ENCODE measurements around the gene LST1.

Gene LST1

GRCh38 chr6:31559958-31560696, 25.9 kb upstream of the LST1 start:
- 0 out of 2 replicates have a peak, but pooled peaks cover 11% of the 10 kb centered on the region for H3K27me3 ChIP-seq (replicated peaks; ENCODE audit: insufficient read depth, low read length)
- no peak overlapping the region for H2AFZ ChIP-seq (ENCODE audit: low read length)
- DNase-seq, result peak; percentile 74
- H3F3A ChIP-seq (ENCODE audit: insufficient read depth, low read length), result peaks cover 15% of the 10 kb centered on the region
- H3K4me2 ChIP-seq (ENCODE audit: low read depth, low read length), result peak overlapping the region; percentile 67
- 0 out of 2 replicates have a peak overlapping the region, but pooled peaks have one; percentile 6 for H3K4me3 ChIP-seq (ENCODE audit: low read length)
- H3K27ac ChIP-seq (ENCODE audit: low read length), result peak overlapping the region; percentile 7; the same call in 1 of the 2 replicates
- peaks cover 10% of the 10 kb centered on the region; the same call in 1 of the 2 replicates for H4K20me1 ChIP-seq (ENCODE audit: insufficient read depth, low read length)
- no peaks in the 10 kb centered on the region for H3K9me3 ChIP-seq (replicated peaks; ENCODE audit: insufficient read depth, low read length)
- H3K9me2 ChIP-seq (replicated peaks; ENCODE audit: insufficient read depth, low read length), result no peaks in the 10 kb centered on the region
- no peaks in the 10 kb centered on the region for H3K79me2 ChIP-seq (ENCODE audit: low read length)
- no peak for TF ChIP-seq EZH2phosphoT487 (IDR thresholded peaks at IDR 0.05; ENCODE audit: low read length)
- H3K9ac ChIP-seq (ENCODE audit: low read length), result no peak overlapping the region
- peaks cover 32% of the 10 kb centered on the region for H3K4me1 ChIP-seq (ENCODE audit: low read length)
- H3K36me3 ChIP-seq (replicated peaks; ENCODE audit: insufficient read depth, low read length), result no peaks in the 10 kb centered on the region

DNA sequence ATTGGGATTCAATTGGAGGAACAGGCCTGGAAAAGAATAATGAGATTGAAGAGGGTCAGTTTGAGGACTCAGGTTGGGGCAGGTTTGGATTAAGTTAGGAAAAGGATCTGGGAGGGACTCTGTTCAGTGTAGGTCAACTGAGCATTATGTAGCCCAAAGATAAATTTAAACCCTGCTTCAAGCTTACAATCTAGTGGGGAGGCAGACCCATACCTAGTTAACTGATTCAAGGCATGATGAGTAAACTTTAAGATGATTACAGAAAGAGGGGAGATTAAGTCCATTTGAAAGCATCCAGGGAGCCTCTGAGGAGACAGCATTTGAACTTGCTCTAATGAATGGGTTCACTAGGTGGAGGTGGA, 25.4 kb upstream of the LST1 start:
- 0 out of 2 replicates have a peak overlapping the region, but pooled peaks have one; percentile 6 for H3K4me3 ChIP-seq (ENCODE audit: low read length)
- peaks cover 15% of the 10 kb centered on the region for H3F3A ChIP-seq (ENCODE audit: insufficient read depth, low read length)
- no peaks in the 10 kb centered on the region for H3K9me2 ChIP-seq (replicated peaks; ENCODE audit: insufficient read depth, low read length)
- H3K4me1 ChIP-seq (ENCODE audit: low read length), result peaks cover 32% of the 10 kb centered on the region
- no peak overlapping the region for H3K27ac ChIP-seq (ENCODE audit: low read length)
- H3K79me2 ChIP-seq (ENCODE audit: low read length), result no peaks in the 10 kb centered on the region
- H2AFZ ChIP-seq (ENCODE audit: low read length), result no peak overlapping the region
- peaks cover 10% of the 10 kb centered on the region; the same call in 1 of the 2 replicates for H4K20me1 ChIP-seq (ENCODE audit: insufficient read depth, low read length)
- H3K36me3 ChIP-seq (replicated peaks; ENCODE audit: insufficient read depth, low read length), result no peaks in the 10 kb centered on the region
- no peaks in the 10 kb centered on the region for H3K9me3 ChIP-seq (replicated peaks; ENCODE audit: insufficient read depth, low read length)
- peak overlapping the region; percentile 67 for H3K4me2 ChIP-seq (ENCODE audit: low read depth, low read length)
- DNase-seq, result no peak
- peaks cover 13% of the 10 kb centered on the region; the same call in 1 of the 2 replicates for H3K27me3 ChIP-seq (replicated peaks; ENCODE audit: insufficient read depth, low read length)
- no peak overlapping the region for H3K9ac ChIP-seq (ENCODE audit: low read length)
- no peak for TF ChIP-seq EZH2phosphoT487 (IDR thresholded peaks at IDR 0.05; ENCODE audit: low read length)
- no peak for TF ChIP-seq EZH2 (optimal IDR thresholded peaks at IDR 0.05; ENCODE audit: low read depth, low read length)
- TF ChIP-seq, protein P1, sequence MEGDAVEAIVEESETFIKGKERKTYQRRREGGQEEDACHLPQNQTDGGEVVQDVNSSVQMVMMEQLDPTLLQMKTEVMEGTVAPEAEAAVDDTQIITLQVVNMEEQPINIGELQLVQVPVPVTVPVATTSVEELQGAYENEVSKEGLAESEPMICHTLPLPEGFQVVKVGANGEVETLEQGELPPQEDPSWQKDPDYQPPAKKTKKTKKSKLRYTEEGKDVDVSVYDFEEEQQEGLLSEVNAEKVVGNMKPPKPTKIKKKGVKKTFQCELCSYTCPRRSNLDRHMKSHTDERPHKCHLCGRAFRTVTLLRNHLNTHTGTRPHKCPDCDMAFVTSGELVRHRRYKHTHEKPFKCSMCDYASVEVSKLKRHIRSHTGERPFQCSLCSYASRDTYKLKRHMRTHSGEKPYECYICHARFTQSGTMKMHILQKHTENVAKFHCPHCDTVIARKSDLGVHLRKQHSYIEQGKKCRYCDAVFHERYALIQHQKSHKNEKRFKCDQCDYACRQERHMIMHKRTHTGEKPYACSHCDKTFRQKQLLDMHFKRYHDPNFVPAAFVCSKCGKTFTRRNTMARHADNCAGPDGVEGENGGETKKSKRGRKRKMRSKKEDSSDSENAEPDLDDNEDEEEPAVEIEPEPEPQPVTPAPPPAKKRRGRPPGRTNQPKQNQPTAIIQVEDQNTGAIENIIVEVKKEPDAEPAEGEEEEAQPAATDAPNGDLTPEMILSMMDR (IDR thresholded peaks at IDR 0.05; ENCODE audit: low read length), result no peak

GRCh38 chr6:31567531-31568370, 18.3 kb upstream of the LST1 start:
- DNase-seq, result no peak
- peaks cover 6% of the 10 kb centered on the region; the same call in 1 of the 2 replicates for H3K27me3 ChIP-seq (replicated peaks; ENCODE audit: insufficient read depth, low read length)
- H3K9me3 ChIP-seq (replicated peaks; ENCODE audit: insufficient read depth, low read length), result no peaks in the 10 kb centered on the region
- no peaks in the 10 kb centered on the region for H3K9me2 ChIP-seq (replicated peaks; ENCODE audit: insufficient read depth, low read length)
- peaks cover 46% of the 10 kb centered on the region for H3K4me1 ChIP-seq (ENCODE audit: low read length)
- H3K27ac ChIP-seq (ENCODE audit: low read length), result peak overlapping the region; percentile 9; the same call in 1 of the 2 replicates
- no peak overlapping the region for H3K9ac ChIP-seq (ENCODE audit: low read length)
- no peak overlapping the region for H3K4me3 ChIP-seq (ENCODE audit: low read length)
- no peaks in the 10 kb centered on the region for H3K36me3 ChIP-seq (replicated peaks; ENCODE audit: insufficient read depth, low read length)
- TF ChIP-seq EZH2phosphoT487 (IDR thresholded peaks at IDR 0.05; ENCODE audit: low read length) (no peak), EZH2 (optimal IDR thresholded peaks at IDR 0.05; ENCODE audit: low read depth, low read length) (no peak)
- TF ChIP-seq, protein P1 (IDR thresholded peaks at IDR 0.05; ENCODE audit: low read length), result no peak
- H3K79me2 ChIP-seq (ENCODE audit: low read length), result no peaks in the 10 kb centered on the region
- H4K20me1 ChIP-seq (ENCODE audit: insufficient read depth, low read length), result no peaks in the 10 kb centered on the region
- H2AFZ ChIP-seq (ENCODE audit: low read length), result no peak overlapping the region
- H3K4me2 ChIP-seq (ENCODE audit: low read depth, low read length), result peak overlapping the region; percentile 28; the same call in 1 of the 2 replicates
- H3F3A ChIP-seq (ENCODE audit: insufficient read depth, low read length), result peaks cover 17% of the 10 kb centered on the region
